ENCODE results near the gene KAT7. TPM values are rescaled to one million over a fixed set of nuclear protein-coding genes. Genes with fewer than 3 reads are reported as not detected.

The KAT7 gene
- 10 to 100 TPM; 39.3 to 71.0 (median 51.7) TPM for total RNA-seq

- TF ChIP-seq CTCF (IDR thresholded peaks at IDR 0.05) (no peak), POLR2A (IDR thresholded peaks at IDR 0.05) (peak in 1 of 2 donors; percentile 90)
- WGBS, 2 donors: 0% methylated on average over 22 to 44 of the region's 59 CpGs
- peak within 1 kb of the TSS; percentile 94 for H3K4me3 ChIP-seq (ENCODE audit: low read depth, poor library complexity, severe bottlenecking)
- intact Hi-C loops (cut with DNase I; ENCODE audit: low total_unique reads): no loop called here
- peak; percentile 99 to 100 for DNase-seq (ENCODE audit: low spot score in 2 of 2)
These were observed at the start of gene KAT7 for GRCh38 chr17:49788478-49789242. Gene KAT7, plus strand, starts transcription at chr17:49788681. Its CDS starts 154 bp downstream, at chr17:49788835.

- WGBS, 2 donors: 34 to 39% methylated on average over 7 of the region's 7 CpGs
- TF ChIP-seq CTCF (IDR thresholded peaks at IDR 0.05) (no peak), POLR2A (IDR thresholded peaks at IDR 0.05) (no peak)
- intact Hi-C loops (cut with DNase I; ENCODE audit: low total_unique reads): no loop called here
- DNase-seq (ENCODE audit: low spot score in 2 of 2): peak; percentile 84 to 96
- no peak overlapping the region for H3K4me3 ChIP-seq (ENCODE audit: low read depth, poor library complexity, severe bottlenecking)
These were observed 48.7 kb upstream of the KAT7 start for GRCh38 chr17:49739641-49740271.

- no peak for DNase-seq (ENCODE audit: low spot score in 2 of 2)
- no peak overlapping the region for H3K4me3 ChIP-seq (ENCODE audit: low read depth, poor library complexity, severe bottlenecking)
- 20 to 21% methylated on average over 5 of the region's 5 CpGs for WGBS, 2 donors
- TF ChIP-seq CTCF (IDR thresholded peaks at IDR 0.05) (no peak), POLR2A (IDR thresholded peaks at IDR 0.05) (no peak)
- intact Hi-C loops (cut with DNase I; ENCODE audit: low total_unique reads): no loop called here
These were observed 47.3 kb upstream of the KAT7 start for GRCh38 chr17:49741009-49741691.

- intact Hi-C loops (cut with DNase I; ENCODE audit: low total_unique reads): no loop called here
- H3K4me3 ChIP-seq (ENCODE audit: low read depth, poor library complexity, severe bottlenecking): no peak overlapping the region
- DNase-seq (ENCODE audit: low spot score in 2 of 2): no peak
- TF ChIP-seq POLR2A (IDR thresholded peaks at IDR 0.05): no peak
- TF ChIP-seq CTCF (IDR thresholded peaks at IDR 0.05): no peak
- 40 to 47% methylated on average over 3 of the region's 3 CpGs for WGBS, 2 donors
These were observed 46.8 kb upstream of the KAT7 start for GRCh38 chr17:49741692-49742076.

- intact Hi-C loops (cut with DNase I; ENCODE audit: low total_unique reads): no loop called here
- H3K4me3 ChIP-seq (ENCODE audit: low read depth, poor library complexity, severe bottlenecking): no peak overlapping the region
- WGBS, 2 donors: 27 to 65% methylated on average over 1 of the region's 1 CpG
- TF ChIP-seq POLR2A (IDR thresholded peaks at IDR 0.05) (no peak), CTCF (IDR thresholded peaks at IDR 0.05) (no peak)
- peak in 1 of 2 donors; percentile 26 for DNase-seq (ENCODE audit: low spot score in 2 of 2)
These were observed 46.3 kb upstream of the KAT7 start for GRCh38 chr17:49742166-49742638.

All from lower leg skin (tissue), 4 donors.